B cell (primary cell): ENCODE measurements around the gene NRDE2. TPM values are rescaled to one million over a fixed set of nuclear protein-coding genes. Genes with fewer than 3 reads are reported as not detected.

ENCODE experiments used
- ATAC-seq: fragments of 200-7000 bp; cut with Tn5 transposase; one replicate; pipeline ENCODE4 v1.10.0; 2021; ENCODE audit warnings: low read depth, mild to moderate bottlenecking, moderate number of reproducible peaks, moderate library complexity
- CTCF ChIA-PET: fragments of 350-600 bp; sonication (Branson Sonifier 250); formaldehyde crosslinking; loops from one replicate; lab custom pipeline; 2021; ENCODE audit warnings: antibody characterized with exemption, inconsistent platforms; lab: Charles Lee
- POLR2A ChIA-PET: fragments of 350-600 bp; sonication (Branson Sonifier 250); formaldehyde crosslinking; loops from one replicate; lab custom pipeline; 2021; ENCODE audit warnings: antibody characterized with exemption; lab: Charles Lee
- DNase-seq: peaks from one replicate; pipeline ENCODE4 v3.0.0; 2013
- H2AFZ ChIP-seq: 2 replicates; pipeline ENCODE4 v1.6.1; 2012; ENCODE audit warnings: mild to moderate bottlenecking, low read depth, low read length; ENCODE audit not compliant: insufficient read depth, poor library complexity, severe bottlenecking
- H3K27ac ChIP-seq, 2 donors: 1 replicate in 1 of 2; 2 replicates in 1 of 2; pipeline ENCODE4 v1.5.1; 2012 to 2013; ENCODE audit warnings: low read length in 2 of 2, mild to moderate bottlenecking in 2 of 2, moderate library complexity in 1 of 2
- H3K27me3 ChIP-seq, 4 experiments: fragments of 200-600 bp in 1 of 4; sonication (generic) in 1 of 4; replicated peaks in 1 of 4; 1 replicate in 2 of 4; 2 replicates in 2 of 4; pipeline versions ENCODE4 v1.6.1 to v1.7.0; 2013 to 2016; ENCODE audit warnings: low read length in 3 of 4, mild to moderate bottlenecking in 2 of 4, mixed read lengths in 1 of 4, moderate library complexity in 1 of 4; ENCODE audit not compliant: insufficient read depth in 4 of 4, control insufficient read depth in 3 of 4; ENCODE audit errors: control extremely low read depth in 1 of 4
- H3K36me3 ChIP-seq, 2 experiments: replicated peaks in 1 of 2; 1 replicate in 1 of 2; 2 replicates in 1 of 2; pipeline versions ENCODE4 v1.6.1 to v1.7.1; 2013; ENCODE audit warnings: low read length in 1 of 2; ENCODE audit not compliant: insufficient read depth in 2 of 2, control insufficient read depth in 1 of 2; ENCODE audit errors: control extremely low read depth in 1 of 2, extremely low read depth in 1 of 2
- H3K4me1 ChIP-seq, 2 donors: fragments of 200-600 bp in 1 of 2; sonication (generic) in 1 of 2; 1 replicate in 1 of 2; 2 replicates in 1 of 2; pipeline versions ENCODE4 v1.5.1 to v1.6.1; 2013 to 2017; ENCODE audit warnings: low read length in 2 of 2; ENCODE audit not compliant: control insufficient read depth in 2 of 2, insufficient read depth in 2 of 2
- H3K4me2 ChIP-seq: replicated peaks from 2 replicates; pipeline ENCODE3; 2012; ENCODE audit warnings: mild to moderate bottlenecking, low read depth, low read length; ENCODE audit not compliant: poor library complexity, severe bottlenecking
- H3K4me3 ChIP-seq, 5 experiments: fragments of 200-600 bp in 1 of 5; sonication (generic) in 1 of 5; 1 replicate in 3 of 5; 2 replicates in 2 of 5; pipeline versions ENCODE4 v1.5.1 to v1.7.0; 2011 to 2016; ENCODE audit warnings: low read length in 4 of 5, mild to moderate bottlenecking in 4 of 5, low read depth in 2 of 5, control low read depth in 1 of 5, moderate library complexity in 1 of 5; ENCODE audit not compliant: insufficient read depth in 1 of 5; ENCODE audit errors: control extremely low read depth in 1 of 5, extremely low read depth in 1 of 5
- H3K79me2 ChIP-seq: fragments of 200-600 bp; sonication (generic); one replicate; pipeline ENCODE4 v1.6.0; 2016; ENCODE audit warnings: low read length; ENCODE audit not compliant: control insufficient read depth, insufficient read depth
- H3K9ac ChIP-seq: fragments of 200-600 bp; sonication (generic); 2 replicates; pipeline ENCODE4 v1.6.1; 2017; ENCODE audit warnings: mild to moderate bottlenecking, low read length, moderate library complexity
- H3K9me3 ChIP-seq, 3 donors: one replicate each; pipeline versions ENCODE4 v1.6.1 to v1.7.1; 2013; ENCODE audit warnings: low read length in 2 of 3; ENCODE audit not compliant: control insufficient read depth in 2 of 3, insufficient read depth in 1 of 3; ENCODE audit errors: control extremely low read depth in 1 of 3
- H4K20me1 ChIP-seq: 2 replicates; pipeline ENCODE4 v1.6.0; 2012; ENCODE audit warnings: mild to moderate bottlenecking, low read length; ENCODE audit not compliant: insufficient read depth, control insufficient read depth, poor library complexity, severe bottlenecking
- H3K27ac Mint-ChIP-seq: one replicate; pipeline ENCODE4 v1.8.0; 2021; ENCODE audit warnings: mixed read lengths
- H3K27me3 Mint-ChIP-seq: one replicate; pipeline ENCODE4 v1.8.0; 2021; ENCODE audit warnings: mixed read lengths
- H3K4me1 Mint-ChIP-seq: one replicate; pipeline ENCODE4 v1.8.0; 2021; ENCODE audit warnings: mixed read lengths
- H3K4me3 Mint-ChIP-seq: one replicate; pipeline ENCODE4 v1.8.0; 2021; ENCODE audit warnings: mixed read lengths
- H3K9me3 Mint-ChIP-seq: one replicate; pipeline ENCODE4 v1.8.0; 2022; ENCODE audit warnings: mixed read lengths; ENCODE audit not compliant: insufficient read depth
- EZH2 ChIP-seq: IDR thresholded peaks from 2 replicates; pipeline ENCODE4 v1.6.1; 2012; ENCODE audit warnings: borderline replicate concordance, low read depth, mild to moderate bottlenecking, moderate library complexity, low read length; ENCODE audit not compliant: insufficient read depth, poor library complexity, severe bottlenecking
- WGBS: methylation state at CpG from one replicate; pipeline ENCODE4 v1.1.5; 2013; ENCODE audit warnings: missing lambda C conversion rate; ENCODE audit not compliant: insufficient coverage; 5-methylcytosine and 5-hydroxymethylcytosine counted together
- intact Hi-C: fragments of 100-400 bp; cut with micrococcal nuclease; formaldehyde crosslinking; loops from one replicate; pipeline ENCODE4 v1.10.0; 2022
- polyA plus RNA-seq: library from polyadenylated mRNA; depleted of rRNA; stranded (reverse); fragments of >200 nt; gene quantifications from 2 replicates; pipeline ENCODE4 v1.2.3, GENCODE V29; 2012
- total RNA-seq, 2 donors: library from RNA; stranded (reverse); fragments of 120-200 nt in 1 of 2; gene quantifications; 1 replicate in 1 of 2; 2 replicates in 1 of 2; pipeline versions ENCODE4 v1.2.3 to v1.2.4, GENCODE V29; 2013 to 2022
- TF ChIP-seq, protein P1 (sequence below): fragments of 200-600 bp; IDR thresholded peaks from one replicate; pipeline ENCODE4 v1.8.0; 2022; ENCODE audit warnings: antibody characterized with exemption, mild to moderate bottlenecking

The NRDE2 gene
- total and polyA plus RNA-seq, 2 donors (not counting 1 experiment from before 2014, with no cell fraction given): 5.3 to 35.8 TPM

DNA sequence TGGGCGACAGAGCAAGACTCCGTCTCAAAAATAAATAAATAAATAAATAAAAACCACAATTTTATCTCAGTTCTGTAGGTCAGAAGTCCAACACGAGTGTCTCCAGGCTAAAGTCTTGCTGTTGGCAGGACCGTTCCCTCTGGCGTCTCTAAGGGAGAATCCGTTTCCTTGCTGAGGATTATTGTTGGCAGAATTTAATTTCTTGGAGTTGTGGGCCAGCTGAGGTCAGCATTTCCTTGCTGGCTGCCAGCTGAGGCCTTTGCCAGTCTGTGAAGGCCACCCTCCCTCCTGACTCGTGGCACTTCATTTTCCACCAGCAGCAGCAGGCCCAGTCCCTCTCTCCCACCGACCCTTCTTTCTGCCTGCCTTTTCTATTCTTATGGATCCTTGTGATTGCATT is 58.2 kb downstream of the NRDE2 start:
- CTCF ChIA-PET: no interaction called here
- H3K36me3 ChIP-seq: peaks cover 0 to 39% of the 10 kb centered on the region in 2 experiments

DNA sequence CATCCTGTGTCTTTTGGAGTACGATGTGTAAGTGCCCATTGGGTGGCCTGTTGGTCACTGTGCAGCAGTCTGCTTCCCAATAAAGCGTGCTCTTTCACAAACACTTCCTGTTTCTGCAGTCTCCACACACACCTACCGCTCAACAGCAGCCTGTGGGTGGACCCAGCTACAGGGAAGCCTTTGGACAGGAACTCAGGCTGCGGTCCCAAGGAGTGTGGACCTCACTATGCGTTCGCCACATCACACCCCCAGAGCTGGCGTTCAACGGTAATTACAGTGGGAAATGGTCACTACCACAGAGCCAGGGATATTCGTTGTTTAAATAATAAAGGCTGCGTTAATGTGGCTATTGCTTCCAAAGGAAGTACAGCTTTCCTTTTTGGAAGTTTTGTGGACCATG is 59.2 kb downstream of the NRDE2 start:
- no peaks in the 10 kb centered on the region for H3K27me3 Mint-ChIP-seq
- Histone ChIP-seq H3K36me3 (peaks cover 3 to 38% of the 10 kb centered on the region in 2 experiments), H3K4me3 (no peak overlapping the region), H3K4me1 (no peaks in the 10 kb centered on the region), H3K27ac (no peak overlapping the region), H3K9me3 (no peaks in the 10 kb centered on the region), H3K4me2 (no peak overlapping the region), H3K27me3 (no peaks in the 10 kb centered on the region), H3K79me2 (no peaks in the 10 kb centered on the region), H4K20me1 (no peaks in the 10 kb centered on the region), H2AFZ (no peak overlapping the region), H3K9ac (no peak overlapping the region)
- DNase-seq (no peak), ATAC-seq (no peak)
- ChIA-PET CTCF (no interaction called here), POLR2A (no interaction called here)
- 98% methylated on average over 9 of the region's 10 CpGs for WGBS
- TF ChIP-seq, protein P1, sequence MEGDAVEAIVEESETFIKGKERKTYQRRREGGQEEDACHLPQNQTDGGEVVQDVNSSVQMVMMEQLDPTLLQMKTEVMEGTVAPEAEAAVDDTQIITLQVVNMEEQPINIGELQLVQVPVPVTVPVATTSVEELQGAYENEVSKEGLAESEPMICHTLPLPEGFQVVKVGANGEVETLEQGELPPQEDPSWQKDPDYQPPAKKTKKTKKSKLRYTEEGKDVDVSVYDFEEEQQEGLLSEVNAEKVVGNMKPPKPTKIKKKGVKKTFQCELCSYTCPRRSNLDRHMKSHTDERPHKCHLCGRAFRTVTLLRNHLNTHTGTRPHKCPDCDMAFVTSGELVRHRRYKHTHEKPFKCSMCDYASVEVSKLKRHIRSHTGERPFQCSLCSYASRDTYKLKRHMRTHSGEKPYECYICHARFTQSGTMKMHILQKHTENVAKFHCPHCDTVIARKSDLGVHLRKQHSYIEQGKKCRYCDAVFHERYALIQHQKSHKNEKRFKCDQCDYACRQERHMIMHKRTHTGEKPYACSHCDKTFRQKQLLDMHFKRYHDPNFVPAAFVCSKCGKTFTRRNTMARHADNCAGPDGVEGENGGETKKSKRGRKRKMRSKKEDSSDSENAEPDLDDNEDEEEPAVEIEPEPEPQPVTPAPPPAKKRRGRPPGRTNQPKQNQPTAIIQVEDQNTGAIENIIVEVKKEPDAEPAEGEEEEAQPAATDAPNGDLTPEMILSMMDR: no peak
- no peak for TF ChIP-seq EZH2
- H3K4me1 Mint-ChIP-seq: no peaks in the 10 kb centered on the region
- intact Hi-C loops: no loop called here
- no peak overlapping the region for H3K4me3 Mint-ChIP-seq
- H3K9me3 Mint-ChIP-seq: no peaks in the 10 kb centered on the region
- no peak overlapping the region for H3K27ac Mint-ChIP-seq

More for the DNA sequence above, 58.2 kb downstream of the NRDE2 start:
- H3K27ac Mint-ChIP-seq: no peak overlapping the region
- H3K27ac ChIP-seq: no peak overlapping the region
- WGBS: 97% methylated on average over 3 of the region's 8 CpGs
- POLR2A ChIA-PET: no interaction called here
- H3K4me3 ChIP-seq: no peak overlapping the region
- no peaks in the 10 kb centered on the region for H3K9me3 Mint-ChIP-seq
- H2AFZ ChIP-seq: no peak overlapping the region
- H3K9ac ChIP-seq: no peak overlapping the region
- ATAC-seq: no peak
- H4K20me1 ChIP-seq: no peaks in the 10 kb centered on the region
- intact Hi-C loops: no loop called here
- no peak overlapping the region for H3K4me2 ChIP-seq
- no peak overlapping the region for H3K4me3 Mint-ChIP-seq
- no peaks in the 10 kb centered on the region for H3K27me3 ChIP-seq
- no peak for DNase-seq
- H3K4me1 ChIP-seq: no peaks in the 10 kb centered on the region
- H3K27me3 Mint-ChIP-seq: no peaks in the 10 kb centered on the region
- H3K79me2 ChIP-seq: no peaks in the 10 kb centered on the region
- H3K4me1 Mint-ChIP-seq: no peaks in the 10 kb centered on the region
- H3K9me3 ChIP-seq: no peaks in the 10 kb centered on the region
- TF ChIP-seq, protein P1: no peak
- no peak for TF ChIP-seq EZH2
